ENCODE data around the gene PFDN1.

DNA sequence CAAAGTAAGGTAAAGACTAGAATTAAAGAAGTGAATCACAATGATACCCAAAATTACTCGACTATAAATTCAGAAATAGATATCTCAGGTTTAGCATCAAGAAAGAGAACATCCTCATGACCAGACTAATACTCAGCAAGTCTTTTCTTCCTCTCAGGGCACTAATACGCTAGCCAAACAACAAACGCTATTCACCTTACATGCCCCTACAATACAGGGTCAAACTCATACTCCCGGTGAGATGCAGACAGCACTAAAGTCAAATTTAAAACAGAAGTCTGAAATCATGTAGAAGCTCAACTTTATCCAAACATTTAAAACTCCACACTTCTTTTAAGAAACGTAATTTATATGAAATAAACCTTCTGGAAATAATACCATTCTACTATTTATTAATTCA lies 5.6 kb downstream of the PFDN1 start:
- TF ChIP-seq POLR2AphosphoS5 (IDR thresholded peaks at IDR 0.05; ENCODE audit: borderline replicate concordance, low read depth, low read length) = no peak
- no peak for TF ChIP-seq EZH2 (IDR thresholded peaks at IDR 0.05)
